Measurements from ENCODE around the gene D2HGDH.

GRCh38 chr2:241773511-241774418 is 39.3 kb downstream of the D2HGDH start:
- no peak for TF ChIP-seq CTCF (IDR thresholded peaks at IDR 0.05)
- TF ChIP-seq EP300 (IDR thresholded peaks at IDR 0.05): no peak

All from sigmoid colon (tissue), 4 donors.